Measurements from ENCODE around the gene PXDC1. TPM values are rescaled to one million over a fixed set of nuclear protein-coding genes. Genes with fewer than 3 reads are reported as not detected.
"Not testable (repeated sequence)": the region's sequence is repeated elsewhere in the genome, so short reads cannot be mapped to it uniquely, and the experiment has no call there.

PXDC1 gene
- total and polyA plus RNA-seq, 2 donors (not counting 3 experiments of a cell fraction or from before 2014, with no cell fraction given), result 60.9 to 121 TPM

DNA sequence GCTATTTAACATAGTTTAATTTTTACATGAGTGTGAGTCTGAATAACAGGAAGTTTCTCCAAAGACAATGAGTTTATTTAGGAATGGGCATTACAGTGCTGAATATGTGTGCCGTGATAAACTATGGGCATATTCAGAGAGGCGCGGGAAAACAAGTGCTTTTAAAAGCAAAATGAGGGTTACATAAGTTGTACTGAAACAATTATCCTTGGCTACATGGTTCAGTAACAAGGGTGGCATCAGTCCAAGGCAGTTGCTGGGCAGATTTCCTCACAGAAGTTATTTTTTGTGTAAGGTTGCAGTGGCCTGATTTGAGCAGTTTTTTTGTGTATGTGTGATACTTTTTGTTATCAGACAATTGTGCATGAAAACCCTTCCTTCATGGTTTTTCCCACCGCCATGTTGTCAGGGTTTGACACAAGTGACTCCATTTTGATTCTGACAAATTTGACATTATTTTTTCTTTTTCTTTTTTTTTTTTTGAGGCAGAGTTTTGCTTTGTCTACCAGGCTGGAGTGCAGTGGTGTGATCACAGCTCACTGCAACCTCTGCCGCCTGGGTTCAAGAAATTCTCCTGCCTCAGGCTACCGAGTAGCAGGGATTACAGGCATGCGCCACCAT is 22.3 kb upstream of the PXDC1 start:
- no peaks in the 10 kb centered on the region for H3K79me2 ChIP-seq (ENCODE audit: control insufficient read depth, insufficient read depth, low read length)
- no peak overlapping the region for H3K27ac ChIP-seq (ENCODE audit: insufficient read depth, low read depth, low read length)
- H3K36me3 ChIP-seq (ENCODE audit: control insufficient read depth in 2 of 2, extremely low read depth in 1 of 2, insufficient read depth in 2 of 2, low read length in 2 of 2), result no peaks in the 10 kb centered on the region
- TF ChIP-seq EZH2 (IDR thresholded peaks at IDR 0.05; ENCODE audit: borderline replicate concordance, low read depth, low read length, severe bottlenecking), result no peak
- no peak for TF ChIP-seq GATA2 (IDR thresholded peaks at IDR 0.05; ENCODE audit: insufficient read depth, insufficient read length, low read depth, low read length)
- TF ChIP-seq JUN (IDR thresholded peaks at IDR 0.05; ENCODE audit: borderline replicate concordance, insufficient read depth, insufficient read length, low read depth), result no peak
- no peak for TF ChIP-seq CTCF (IDR thresholded peaks at IDR 0.05; ENCODE audit: extremely low read depth in 1 of 2, insufficient read depth in 1 of 2, low read depth in 1 of 2, low read length in 2 of 2)
- no peaks in the 10 kb centered on the region for H4K20me1 ChIP-seq (replicated peaks; ENCODE audit: control insufficient read depth, extremely low read depth, insufficient read depth, low read length)
- no peak overlapping the region for H3K4me3 ChIP-seq (replicated peaks in 1 of 3; ENCODE audit: insufficient read depth in 1 of 3, low read depth in 1 of 3, low read length in 3 of 3)
- FAIRE-seq, result peak; percentile 63
- H2AFZ ChIP-seq (ENCODE audit: low read depth, low read length), result peak overlapping the region; percentile 55
- dilution Hi-C loops (cut with MboI; ENCODE audit: extremely low pct_ligation_motif_present, low sequenced_read_pairs) (no loop called here), intact Hi-C loops (cut with micrococcal nuclease) (no loop called here)
- H3K9ac ChIP-seq (replicated peaks; ENCODE audit: extremely low read depth, insufficient read depth, low read length), result no peak overlapping the region
- POLR2A ChIA-PET, result no interaction called here
- H3K27me3 ChIP-seq (ENCODE audit: control insufficient read depth in 2 of 2, insufficient read depth in 2 of 2, low read length in 2 of 2), result no peaks in the 10 kb centered on the region
- DNase-seq (ENCODE audit: low read depth, low spot score), result peak; percentile 79
- BruUV-seq (replicated peaks), result no TSS peak
- no peaks in the 10 kb centered on the region for H3K9me3 ChIP-seq (replicated peaks; ENCODE audit: control insufficient read depth, insufficient read depth, low read length)
- H3K4me1 ChIP-seq (ENCODE audit: control insufficient read depth, extremely low read depth, insufficient read depth, low read length), result peaks cover 4% of the 10 kb centered on the region
- CTCF ChIA-PET, result interaction anchor here (1.4 kb wide), 1 partner anchor 12 kb away, joined by 3 read pairs; no protein-coding TSS in a partner anchor
- H3K9me1 ChIP-seq (replicated peaks; ENCODE audit: control insufficient read depth, extremely low read depth, insufficient read depth, low read length), result no peaks in the 10 kb centered on the region
- H3K4me2 ChIP-seq (ENCODE audit: insufficient read depth, low read length), result no peak overlapping the region

GRCh38 chr6:3772127-3772999 is 20.9 kb upstream of the PXDC1 start:
- H3K4me3 ChIP-seq (replicated peaks in 1 of 3; ENCODE audit: insufficient read depth in 1 of 3, low read depth in 1 of 3, low read length in 3 of 3); H3K79me2 ChIP-seq (ENCODE audit: control insufficient read depth, insufficient read depth, low read length); H3K4me1 ChIP-seq (ENCODE audit: control insufficient read depth, extremely low read depth, insufficient read depth, low read length); H4K20me1 ChIP-seq (replicated peaks; ENCODE audit: control insufficient read depth, extremely low read depth, insufficient read depth, low read length); H3K9me1 ChIP-seq (replicated peaks; ENCODE audit: control insufficient read depth, extremely low read depth, insufficient read depth, low read length); DNase-seq (ENCODE audit: low read depth, low spot score); H2AFZ ChIP-seq (ENCODE audit: low read depth, low read length); H3K4me2 ChIP-seq (ENCODE audit: insufficient read depth, low read length); H3K27ac ChIP-seq (ENCODE audit: insufficient read depth, low read depth, low read length); POLR2A ChIA-PET; BruUV-seq (replicated peaks); dilution Hi-C loops (cut with MboI; ENCODE audit: extremely low pct_ligation_motif_present, low sequenced_read_pairs); FAIRE-seq; H3K9me3 ChIP-seq (replicated peaks; ENCODE audit: control insufficient read depth, insufficient read depth, low read length); intact Hi-C loops (cut with micrococcal nuclease); H3K27me3 ChIP-seq (ENCODE audit: control insufficient read depth in 2 of 2, insufficient read depth in 2 of 2, low read length in 2 of 2); H3K36me3 ChIP-seq (ENCODE audit: control insufficient read depth in 2 of 2, extremely low read depth in 1 of 2, insufficient read depth in 2 of 2, low read length in 2 of 2); H3K9ac ChIP-seq (replicated peaks; ENCODE audit: extremely low read depth, insufficient read depth, low read length): not testable (repeated sequence)
- CTCF ChIA-PET, result interaction anchor here (1.4 kb wide), 2 partner anchors 14 to 24 kb away, joined by 3 to 4 read pairs; no protein-coding TSS in a partner anchor

Data from endothelial cell of umbilical vein (primary cell).